ENCODE results near the gene OSMR.

Gene OSMR

GRCh38 chr5:38923661-38924451, 78.0 kb downstream of the OSMR start:
- no peaks in the 10 kb centered on the region for H3K36me3 ChIP-seq (ENCODE audit: control insufficient read depth, insufficient read depth, low read length)
- no peak overlapping the region for H3K9ac ChIP-seq (ENCODE audit: low read length)
- peaks cover 9% of the 10 kb centered on the region for H3K4me1 ChIP-seq (ENCODE audit: control insufficient read depth, insufficient read depth, low read length)
- peak overlapping the region; percentile 19 for H3K27ac ChIP-seq (ENCODE audit: low read depth, low read length)
- H3K4me3 ChIP-seq (ENCODE audit: low read length), result no peak overlapping the region
- H3K27me3 ChIP-seq (ENCODE audit: control insufficient read depth, insufficient read depth, low read length), result no peaks in the 10 kb centered on the region

GRCh38 chr5:38925154-38925925, 79.5 kb downstream of the OSMR start:
- no peaks in the 10 kb centered on the region for H3K36me3 ChIP-seq (ENCODE audit: control insufficient read depth, insufficient read depth, low read length)
- H3K9ac ChIP-seq (ENCODE audit: low read length), result no peak overlapping the region
- H3K27me3 ChIP-seq (ENCODE audit: control insufficient read depth, insufficient read depth, low read length), result no peaks in the 10 kb centered on the region
- peak overlapping the region; percentile 56 for H3K27ac ChIP-seq (ENCODE audit: low read depth, low read length)
- no peak overlapping the region for H3K4me3 ChIP-seq (ENCODE audit: low read length)
- peaks cover 9% of the 10 kb centered on the region for H3K4me1 ChIP-seq (ENCODE audit: control insufficient read depth, insufficient read depth, low read length)

GRCh38 chr5:38926121-38926520, 80.3 kb downstream of the OSMR start:
- H3K27me3 ChIP-seq (ENCODE audit: control insufficient read depth, insufficient read depth, low read length), result no peaks in the 10 kb centered on the region
- no peaks in the 10 kb centered on the region for H3K36me3 ChIP-seq (ENCODE audit: control insufficient read depth, insufficient read depth, low read length)
- no peak overlapping the region for H3K4me3 ChIP-seq (ENCODE audit: low read length)
- peaks cover 9% of the 10 kb centered on the region for H3K4me1 ChIP-seq (ENCODE audit: control insufficient read depth, insufficient read depth, low read length)
- no peak overlapping the region for H3K27ac ChIP-seq (ENCODE audit: low read depth, low read length)
- no peak overlapping the region for H3K9ac ChIP-seq (ENCODE audit: low read length)

GRCh38 chr5:38927470-38927869, 81.7 kb downstream of the OSMR start:
- Histone ChIP-seq H3K4me1 (ENCODE audit: control insufficient read depth, insufficient read depth, low read length) (peaks cover 9% of the 10 kb centered on the region), H3K9ac (ENCODE audit: low read length) (no peak overlapping the region), H3K27ac (ENCODE audit: low read depth, low read length) (no peak overlapping the region), H3K4me3 (ENCODE audit: low read length) (no peak overlapping the region), H3K36me3 (ENCODE audit: control insufficient read depth, insufficient read depth, low read length) (no peaks in the 10 kb centered on the region), H3K27me3 (ENCODE audit: control insufficient read depth, insufficient read depth, low read length) (no peaks in the 10 kb centered on the region)

GRCh38 chr5:38929838-38930237, 84.0 kb downstream of the OSMR start:
- no peak overlapping the region for H3K4me3 ChIP-seq (ENCODE audit: low read length)
- no peaks in the 10 kb centered on the region for H3K27me3 ChIP-seq (ENCODE audit: control insufficient read depth, insufficient read depth, low read length)
- peaks cover 9% of the 10 kb centered on the region for H3K4me1 ChIP-seq (ENCODE audit: control insufficient read depth, insufficient read depth, low read length)
- no peak overlapping the region for H3K9ac ChIP-seq (ENCODE audit: low read length)
- H3K36me3 ChIP-seq (ENCODE audit: control insufficient read depth, insufficient read depth, low read length), result peaks cover 6% of the 10 kb centered on the region
- H3K27ac ChIP-seq (ENCODE audit: low read depth, low read length), result no peak overlapping the region

GRCh38 chr5:38931731-38932130, 85.9 kb downstream of the OSMR start:
- H3K4me3 ChIP-seq (ENCODE audit: low read length), result no peak overlapping the region
- H3K9ac ChIP-seq (ENCODE audit: low read length), result no peak overlapping the region
- no peak overlapping the region for H3K27ac ChIP-seq (ENCODE audit: low read depth, low read length)
- no peaks in the 10 kb centered on the region for H3K4me1 ChIP-seq (ENCODE audit: control insufficient read depth, insufficient read depth, low read length)
- H3K36me3 ChIP-seq (ENCODE audit: control insufficient read depth, insufficient read depth, low read length), result peaks cover 6% of the 10 kb centered on the region
- H3K27me3 ChIP-seq (ENCODE audit: control insufficient read depth, insufficient read depth, low read length), result no peaks in the 10 kb centered on the region

- Histone ChIP-seq H3K4me3 (ENCODE audit: low read length) (no peak overlapping the region), H3K9ac (ENCODE audit: low read length) (no peak overlapping the region), H3K27ac (ENCODE audit: low read depth, low read length) (no peak overlapping the region), H3K4me1 (ENCODE audit: control insufficient read depth, insufficient read depth, low read length) (no peaks in the 10 kb centered on the region), H3K27me3 (ENCODE audit: control insufficient read depth, insufficient read depth, low read length) (no peaks in the 10 kb centered on the region), H3K36me3 (ENCODE audit: control insufficient read depth, insufficient read depth, low read length) (peaks cover 6% of the 10 kb centered on the region)
Measured at GRCh38 chr5:38932854-38933408, 87.1 kb downstream of the OSMR start.

- Histone ChIP-seq H3K4me1 (ENCODE audit: control insufficient read depth, insufficient read depth, low read length) (no peaks in the 10 kb centered on the region), H3K27me3 (ENCODE audit: control insufficient read depth, insufficient read depth, low read length) (no peaks in the 10 kb centered on the region), H3K9ac (ENCODE audit: low read length) (no peak overlapping the region), H3K27ac (ENCODE audit: low read depth, low read length) (no peak overlapping the region), H3K36me3 (ENCODE audit: control insufficient read depth, insufficient read depth, low read length) (peaks cover 6% of the 10 kb centered on the region), H3K4me3 (ENCODE audit: low read length) (no peak overlapping the region)
Measured at GRCh38 chr5:38935437-38935836, 89.6 kb downstream of the OSMR start.

GRCh38 chr5:38936269-38936668, 90.5 kb downstream of the OSMR start:
- no peak overlapping the region for H3K9ac ChIP-seq (ENCODE audit: low read length)
- H3K36me3 ChIP-seq (ENCODE audit: control insufficient read depth, insufficient read depth, low read length), result peaks cover 6% of the 10 kb centered on the region
- no peaks in the 10 kb centered on the region for H3K27me3 ChIP-seq (ENCODE audit: control insufficient read depth, insufficient read depth, low read length)
- no peak overlapping the region for H3K27ac ChIP-seq (ENCODE audit: low read depth, low read length)
- H3K4me3 ChIP-seq (ENCODE audit: low read length), result no peak overlapping the region
- H3K4me1 ChIP-seq (ENCODE audit: control insufficient read depth, insufficient read depth, low read length), result no peaks in the 10 kb centered on the region

GRCh38 chr5:38938424-38938823, 92.6 kb downstream of the OSMR start:
- Histone ChIP-seq H3K4me3 (ENCODE audit: low read length) (no peak overlapping the region), H3K4me1 (ENCODE audit: control insufficient read depth, insufficient read depth, low read length) (no peaks in the 10 kb centered on the region), H3K36me3 (ENCODE audit: control insufficient read depth, insufficient read depth, low read length) (peaks cover 5% of the 10 kb centered on the region), H3K27me3 (ENCODE audit: control insufficient read depth, insufficient read depth, low read length) (no peaks in the 10 kb centered on the region), H3K27ac (ENCODE audit: low read depth, low read length) (no peak overlapping the region), H3K9ac (ENCODE audit: low read length) (no peak overlapping the region)

GRCh38 chr5:38938973-38939372, 93.2 kb downstream of the OSMR start:
- no peaks in the 10 kb centered on the region for H3K4me1 ChIP-seq (ENCODE audit: control insufficient read depth, insufficient read depth, low read length)
- H3K4me3 ChIP-seq (ENCODE audit: low read length), result no peak overlapping the region
- no peak overlapping the region for H3K27ac ChIP-seq (ENCODE audit: low read depth, low read length)
- H3K9ac ChIP-seq (ENCODE audit: low read length), result no peak overlapping the region
- H3K36me3 ChIP-seq (ENCODE audit: control insufficient read depth, insufficient read depth, low read length), result peaks cover 3% of the 10 kb centered on the region
- H3K27me3 ChIP-seq (ENCODE audit: control insufficient read depth, insufficient read depth, low read length), result no peaks in the 10 kb centered on the region

- H3K9ac ChIP-seq (ENCODE audit: low read length), result no peak overlapping the region
- no peak overlapping the region for H3K4me3 ChIP-seq (ENCODE audit: low read length)
- H3K27me3 ChIP-seq (ENCODE audit: control insufficient read depth, insufficient read depth, low read length), result no peaks in the 10 kb centered on the region
- H3K27ac ChIP-seq (ENCODE audit: low read depth, low read length), result no peak overlapping the region
- no peaks in the 10 kb centered on the region for H3K4me1 ChIP-seq (ENCODE audit: control insufficient read depth, insufficient read depth, low read length)
- peaks cover 6% of the 10 kb centered on the region for H3K36me3 ChIP-seq (ENCODE audit: control insufficient read depth, insufficient read depth, low read length)
Measured at GRCh38 chr5:38940230-38940858, 94.5 kb downstream of the OSMR start.
